ENCODE measurements around the gene CLDN7.
A peak's percentile ranks its signal among the peaks of the same experiment; 100 is the strongest.

The CLDN7 gene

GRCh38 chr17:7292729-7293128 is 30.5 kb upstream of the CLDN7 start:
- TF ChIP-seq CTCF (IDR thresholded peaks at IDR 0.05), result no peak
- TF ChIP-seq ZFX (IDR thresholded peaks at IDR 0.05; ENCODE audit: borderline replicate concordance), result no peak
- H3K27ac ChIP-seq, result peak overlapping the region; percentile 100; the same call in 1 of the 2 replicates

- no peak for TF ChIP-seq ZFX (IDR thresholded peaks at IDR 0.05; ENCODE audit: borderline replicate concordance)
- TF ChIP-seq CTCF (IDR thresholded peaks at IDR 0.05), result no peak
These were observed 29.9 kb upstream of the CLDN7 start for GRCh38 chr17:7292194-7292593.

GRCh38 chr17:7290685-7291084 is 28.4 kb upstream of the CLDN7 start:
- TF ChIP-seq ZFX (IDR thresholded peaks at IDR 0.05; ENCODE audit: borderline replicate concordance), result no peak
- no peak for TF ChIP-seq CTCF (IDR thresholded peaks at IDR 0.05)
- no peak overlapping the region for H3K27ac ChIP-seq

More at GRCh38 chr17:7292194-7292593, 29.9 kb upstream of the CLDN7 start:
- no peak overlapping the region for H3K27ac ChIP-seq

- TF ChIP-seq CTCF (IDR thresholded peaks at IDR 0.05), result no peak
- TF ChIP-seq ZFX (IDR thresholded peaks at IDR 0.05; ENCODE audit: borderline replicate concordance), result no peak
- no peak overlapping the region for H3K27ac ChIP-seq
These were observed 27.9 kb upstream of the CLDN7 start for GRCh38 chr17:7290166-7290565.

- no peak overlapping the region for H3K27ac ChIP-seq
- TF ChIP-seq ZFX (IDR thresholded peaks at IDR 0.05; ENCODE audit: borderline replicate concordance) (no peak), CTCF (IDR thresholded peaks at IDR 0.05) (no peak)
These were observed 27.2 kb upstream of the CLDN7 start for GRCh38 chr17:7289256-7290032.

GRCh38 chr17:7285679-7286078 is 23.4 kb upstream of the CLDN7 start:
- H3K27ac ChIP-seq, result no peak overlapping the region
- TF ChIP-seq ZFX (IDR thresholded peaks at IDR 0.05; ENCODE audit: borderline replicate concordance) (no peak), CTCF (IDR thresholded peaks at IDR 0.05) (no peak)

- TF ChIP-seq CTCF (IDR thresholded peaks at IDR 0.05), result no peak
- TF ChIP-seq ZFX (IDR thresholded peaks at IDR 0.05; ENCODE audit: borderline replicate concordance), result no peak
These were observed 22.6 kb upstream of the CLDN7 start for GRCh38 chr17:7284911-7285310.

More at GRCh38 chr17:7284911-7285310, 22.6 kb upstream of the CLDN7 start:
- H3K27ac ChIP-seq, result no peak overlapping the region

Measured in 22Rv1 (cell line).